ENCODE results near the gene EIF3I.
"Not testable (repeated sequence)": the region's sequence is repeated elsewhere in the genome, so short reads cannot be mapped to it uniquely, and the experiment has no call there.

EIF3I gene

GRCh38 chr1:32232558-32233304, 10.5 kb downstream of the EIF3I start:
- DNase-seq (ENCODE audit: low read depth in 2 of 2), result no peak

- no peak for DNase-seq (ENCODE audit: low read depth in 2 of 2)
Measured at GRCh38 chr1:32234792-32235191, 12.6 kb downstream of the EIF3I start.

GRCh38 chr1:32239337-32239736, 17.1 kb downstream of the EIF3I start:
- DNase-seq (ENCODE audit: low read depth in 2 of 2), result no peak

GRCh38 chr1:32239790-32240139, 17.6 kb downstream of the EIF3I start:
- no peak for DNase-seq (ENCODE audit: low read depth in 2 of 2)

GRCh38 chr1:32240140-32240951, 18.1 kb downstream of the EIF3I start:
- no peak for DNase-seq (ENCODE audit: low read depth in 2 of 2)

GRCh38 chr1:32241001-32241763, 19.0 kb downstream of the EIF3I start:
- DNase-seq (ENCODE audit: low read depth in 2 of 2), result no peak

- DNase-seq (ENCODE audit: low read depth in 2 of 2), result no peak
Measured at GRCh38 chr1:32242341-32242851, 20.2 kb downstream of the EIF3I start.

- no peak for DNase-seq (ENCODE audit: low read depth in 2 of 2)
Measured at GRCh38 chr1:32246888-32247273, 24.7 kb downstream of the EIF3I start, which contains the start of gene FAM167B. Gene FAM167B, plus strand, starts transcription at chr1:32247222. Its CDS starts 200 bp downstream, at chr1:32247422.

GRCh38 chr1:32247452-32247851, 25.2 kb downstream of the EIF3I start:
- no peak for DNase-seq (ENCODE audit: low read depth in 2 of 2)

GRCh38 chr1:32247983-32248889, 26.0 kb downstream of the EIF3I start:
- peak; percentile 45 to 59 for DNase-seq (ENCODE audit: low read depth in 2 of 2)

GRCh38 chr1:32249831-32250525, 27.8 kb downstream of the EIF3I start:
- DNase-seq (ENCODE audit: low read depth in 2 of 2), result peak; percentile 54 to 57

- DNase-seq (ENCODE audit: low read depth in 2 of 2), result no peak
Measured at GRCh38 chr1:32250893-32251716, 28.9 kb downstream of the EIF3I start, which contains the start of gene LCK. Gene LCK, plus strand, starts transcription at chr1:32251265. Its CDS starts 23,065 bp downstream, at chr1:32274330.

- DNase-seq (ENCODE audit: low read depth in 2 of 2), result no peak
Measured at GRCh38 chr1:32255072-32256071, 33.2 kb downstream of the EIF3I start.

GRCh38 chr1:32256473-32257226, 34.4 kb downstream of the EIF3I start:
- no peak for DNase-seq (ENCODE audit: low read depth in 2 of 2)

- DNase-seq (ENCODE audit: low read depth in 2 of 2), result no peak
Measured at GRCh38 chr1:32257227-32257508, 35.0 kb downstream of the EIF3I start.

- not testable (repeated sequence) for DNase-seq (ENCODE audit: low read depth in 2 of 2)
Measured at GRCh38 chr1:32263236-32263593, 41.0 kb downstream of the EIF3I start.

GRCh38 chr1:32263744-32264143, 41.5 kb downstream of the EIF3I start:
- no peak for DNase-seq (ENCODE audit: low read depth in 2 of 2)

GRCh38 chr1:32265846-32266245, 43.6 kb downstream of the EIF3I start:
- no peak for DNase-seq (ENCODE audit: low read depth in 2 of 2)
